Fibroblast of skin of left quadriceps (primary cell): ENCODE results near the gene ZMIZ1.
A peak's percentile ranks its signal among the peaks of the same experiment; 100 is the strongest.

Source experiments
- DNase-seq, 2 experiments: peaks; one replicate each; pipeline ENCODE4 v3.0.0-alpha.2; 2013; ENCODE audit warnings: low read depth in 2 of 2

The ZMIZ1 gene

GRCh38 chr10:79230328-79230830, 161.6 kb downstream of the ZMIZ1 start:
- DNase-seq = no peak

- no peak for DNase-seq
These were observed 162.1 kb downstream of the ZMIZ1 start for GRCh38 chr10:79230850-79231249.

GRCh38 chr10:79231908-79232307, 163.1 kb downstream of the ZMIZ1 start:
- no peak for DNase-seq

GRCh38 chr10:79232864-79233263, 164.1 kb downstream of the ZMIZ1 start:
- no peak for DNase-seq

- DNase-seq = no peak
These were observed 165.9 kb downstream of the ZMIZ1 start for GRCh38 chr10:79234391-79235315.

- no peak for DNase-seq
These were observed 167.1 kb downstream of the ZMIZ1 start for GRCh38 chr10:79235765-79236432.

- no peak for DNase-seq
These were observed 167.6 kb downstream of the ZMIZ1 start for GRCh38 chr10:79236433-79236765.

- no peak for DNase-seq
These were observed 168.8 kb downstream of the ZMIZ1 start for GRCh38 chr10:79237454-79238157.

- DNase-seq = no peak
These were observed 169.4 kb downstream of the ZMIZ1 start for GRCh38 chr10:79238158-79238520.

GRCh38 chr10:79238606-79239005, 169.8 kb downstream of the ZMIZ1 start:
- DNase-seq = no peak

- no peak for DNase-seq
These were observed 170.6 kb downstream of the ZMIZ1 start for GRCh38 chr10:79239275-79239779.

- DNase-seq = no peak
These were observed 171.3 kb downstream of the ZMIZ1 start for GRCh38 chr10:79239924-79240581.

GRCh38 chr10:79241629-79241989, 172.8 kb downstream of the ZMIZ1 start:
- no peak for DNase-seq

GRCh38 chr10:79241990-79242619, 173.3 kb downstream of the ZMIZ1 start:
- DNase-seq = no peak

GRCh38 chr10:79242620-79243152, 173.9 kb downstream of the ZMIZ1 start:
- peak; percentile 69 to 74 for DNase-seq

- DNase-seq = no peak
These were observed 174.7 kb downstream of the ZMIZ1 start for GRCh38 chr10:79243181-79244067.

- no peak for DNase-seq
These were observed 175.3 kb downstream of the ZMIZ1 start for GRCh38 chr10:79244068-79244442.

GRCh38 chr10:79244841-79245504, 176.2 kb downstream of the ZMIZ1 start:
- DNase-seq = no peak

- no peak for DNase-seq
These were observed 176.9 kb downstream of the ZMIZ1 start for GRCh38 chr10:79245539-79246208.
